Fibroblast of pulmonary artery (primary cell): Measurements from ENCODE around the gene PCYT1A.

ENCODE experiments used
- DNase-seq: peaks from one replicate; pipeline ENCODE4 v3.0.0-alpha.2; 2010; ENCODE audit warnings: low read depth
- H3K4me3 ChIP-seq: replicated peaks from 2 replicates; pipeline ENCODE4 v1.5.1; 2011; ENCODE audit warnings: low read depth, mild to moderate bottlenecking, control low read depth, low read length, moderate library complexity
- TF ChIP-seq, protein P1 (sequence below): IDR thresholded peaks from 2 replicates; pipeline ENCODE4 v1.5.1; 2011; ENCODE audit warnings: mild to moderate bottlenecking, control low read depth, low read length, inconsistent platforms; ENCODE audit errors: missing control alignments

Gene PCYT1A

DNA sequence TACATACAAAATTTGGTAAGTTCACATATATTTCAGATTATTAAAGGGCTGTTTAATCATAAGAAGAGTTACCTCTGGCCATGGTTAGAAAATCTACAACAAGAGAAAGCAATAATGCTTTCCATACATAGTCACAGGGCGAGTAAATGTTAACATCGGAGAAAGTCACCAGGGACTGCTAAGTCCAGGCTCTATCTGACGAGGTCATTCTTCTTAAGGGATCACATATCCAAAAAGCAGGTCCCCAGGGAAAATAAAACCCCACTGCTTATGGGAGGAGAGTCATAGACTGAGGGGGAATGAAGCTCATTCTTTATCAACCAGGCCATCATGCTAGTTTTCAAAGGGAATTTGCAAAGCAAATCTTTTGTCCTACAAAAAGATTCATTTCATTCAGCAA, 3.1 kb downstream of the PCYT1A start:
- TF ChIP-seq, protein P1, sequence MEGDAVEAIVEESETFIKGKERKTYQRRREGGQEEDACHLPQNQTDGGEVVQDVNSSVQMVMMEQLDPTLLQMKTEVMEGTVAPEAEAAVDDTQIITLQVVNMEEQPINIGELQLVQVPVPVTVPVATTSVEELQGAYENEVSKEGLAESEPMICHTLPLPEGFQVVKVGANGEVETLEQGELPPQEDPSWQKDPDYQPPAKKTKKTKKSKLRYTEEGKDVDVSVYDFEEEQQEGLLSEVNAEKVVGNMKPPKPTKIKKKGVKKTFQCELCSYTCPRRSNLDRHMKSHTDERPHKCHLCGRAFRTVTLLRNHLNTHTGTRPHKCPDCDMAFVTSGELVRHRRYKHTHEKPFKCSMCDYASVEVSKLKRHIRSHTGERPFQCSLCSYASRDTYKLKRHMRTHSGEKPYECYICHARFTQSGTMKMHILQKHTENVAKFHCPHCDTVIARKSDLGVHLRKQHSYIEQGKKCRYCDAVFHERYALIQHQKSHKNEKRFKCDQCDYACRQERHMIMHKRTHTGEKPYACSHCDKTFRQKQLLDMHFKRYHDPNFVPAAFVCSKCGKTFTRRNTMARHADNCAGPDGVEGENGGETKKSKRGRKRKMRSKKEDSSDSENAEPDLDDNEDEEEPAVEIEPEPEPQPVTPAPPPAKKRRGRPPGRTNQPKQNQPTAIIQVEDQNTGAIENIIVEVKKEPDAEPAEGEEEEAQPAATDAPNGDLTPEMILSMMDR: no peak
- H3K4me3 ChIP-seq: no peak overlapping the region

DNA sequence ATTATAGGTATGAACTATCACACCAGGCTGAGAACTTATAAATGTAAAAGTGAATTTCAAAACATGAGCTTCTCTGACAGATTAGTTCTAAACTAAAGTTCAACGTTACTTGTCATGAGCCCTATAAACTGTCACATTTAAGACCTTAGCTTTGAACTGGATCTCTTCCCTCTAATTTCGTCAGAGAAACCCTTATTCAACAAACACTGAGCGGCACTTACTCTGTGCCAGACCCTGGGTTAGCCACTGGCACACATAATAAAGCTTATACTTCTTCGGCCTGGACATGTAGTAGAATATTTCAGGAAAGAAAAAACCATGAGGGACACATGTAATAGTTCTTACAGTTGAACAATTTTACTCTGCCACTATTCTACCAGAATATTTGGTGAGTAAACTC, 5.6 kb downstream of the PCYT1A start:
- H3K4me3 ChIP-seq: no peak overlapping the region
- no peak for DNase-seq
- TF ChIP-seq, protein P1: no peak

More for the DNA sequence above, 3.1 kb downstream of the PCYT1A start:
- DNase-seq: no peak

GRCh38 chr3:196280689-196281440, 6.7 kb downstream of the PCYT1A start:
- TF ChIP-seq, protein P1: no peak
- DNase-seq: no peak
- H3K4me3 ChIP-seq: no peak overlapping the region

DNA sequence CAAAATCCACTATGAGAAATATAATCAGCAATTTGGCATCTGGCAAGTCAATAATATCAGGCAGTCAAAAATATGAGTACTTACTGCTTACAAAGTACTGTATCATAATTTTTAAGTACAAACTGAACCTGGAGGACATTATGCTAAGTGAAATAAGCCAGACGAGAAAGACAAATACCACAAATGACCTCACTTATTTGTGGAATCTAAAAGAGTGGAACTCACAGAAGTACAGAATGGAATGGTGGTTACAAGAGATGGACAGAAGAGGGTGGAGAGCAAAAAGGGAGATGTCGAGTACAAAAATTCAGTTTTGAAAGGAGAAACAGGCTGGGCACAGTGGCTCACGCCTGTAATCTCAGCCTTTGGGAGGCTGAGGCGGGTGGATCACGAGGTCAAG, 12.4 kb downstream of the PCYT1A start:
- no peak overlapping the region for H3K4me3 ChIP-seq
- TF ChIP-seq, protein P1: no peak
- no peak for DNase-seq

DNA sequence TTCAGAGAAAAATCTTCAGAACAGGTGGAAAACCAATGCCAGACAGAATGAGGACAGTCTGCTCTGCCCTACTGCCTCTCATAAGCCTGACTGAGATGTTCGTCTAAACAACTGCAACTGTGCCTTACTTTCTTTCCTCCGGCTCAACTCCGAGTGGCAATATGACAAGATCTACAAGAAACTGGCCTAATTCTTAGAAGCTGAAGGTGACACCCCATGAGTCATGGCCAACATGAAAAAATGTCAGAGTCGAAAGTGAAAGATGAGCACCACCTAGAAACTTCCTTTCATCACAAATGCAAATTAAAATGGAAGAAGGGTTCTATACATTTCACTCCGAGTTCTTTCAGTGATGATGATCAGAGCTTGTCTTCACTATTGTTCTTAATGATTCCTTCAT, 12.9 kb downstream of the PCYT1A start:
- TF ChIP-seq, protein P1: no peak
- H3K4me3 ChIP-seq: no peak overlapping the region
- no peak for DNase-seq

DNA sequence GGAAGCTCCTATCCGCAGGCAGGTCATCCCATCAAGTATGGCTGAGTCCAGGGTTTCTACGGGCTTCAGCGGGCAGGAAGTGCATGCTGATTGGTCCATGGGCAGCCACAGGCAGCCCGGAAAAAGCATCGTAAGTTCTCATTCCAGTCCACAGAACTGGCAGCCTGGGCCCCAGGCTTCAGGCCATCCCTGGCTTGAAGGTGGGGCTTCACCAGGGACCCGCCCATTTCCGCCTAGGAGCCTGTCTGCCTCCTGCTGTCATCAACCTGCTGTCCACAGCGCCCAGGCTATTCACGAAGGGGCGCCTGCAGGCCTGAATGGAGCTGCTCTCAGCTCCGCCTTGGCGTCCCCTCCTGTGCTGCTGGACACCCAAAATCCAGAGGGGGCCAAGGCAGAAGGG, 13.9 kb downstream of the PCYT1A start:
- TF ChIP-seq, protein P1: no peak
- no peak overlapping the region for H3K4me3 ChIP-seq
- DNase-seq: no peak

DNA sequence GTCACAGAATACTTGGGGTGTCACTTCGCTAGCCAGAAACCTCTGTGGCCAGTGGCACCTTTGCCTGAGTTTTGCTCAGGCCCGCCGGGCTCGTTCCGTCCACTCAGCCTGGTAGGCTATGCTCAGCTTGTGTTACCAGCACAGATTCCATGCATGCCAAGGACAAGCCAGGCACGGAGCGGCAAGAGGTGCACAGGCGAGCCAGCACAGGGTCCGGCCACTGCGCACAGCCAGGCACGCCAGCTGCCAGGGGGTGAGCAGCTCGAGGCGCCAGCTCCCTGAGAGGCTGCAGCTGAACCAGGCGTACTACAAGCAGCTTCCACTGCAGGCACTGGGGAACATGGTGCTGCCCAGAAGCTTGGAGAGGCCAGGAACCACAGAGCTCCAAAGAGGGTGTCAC, 14.7 kb downstream of the PCYT1A start:
- DNase-seq: no peak
- TF ChIP-seq, protein P1: no peak
- H3K4me3 ChIP-seq: no peak overlapping the region
